IPS-11a (cell line): Measurements from ENCODE around the gene SRPK1.

Experiments
- H3K4me3 ChIP-seq: one replicate; pipeline ENCODE4 v1.5.1; 2013; ENCODE audit warnings: low read depth, low read length, control low read depth

Gene SRPK1

DNA sequence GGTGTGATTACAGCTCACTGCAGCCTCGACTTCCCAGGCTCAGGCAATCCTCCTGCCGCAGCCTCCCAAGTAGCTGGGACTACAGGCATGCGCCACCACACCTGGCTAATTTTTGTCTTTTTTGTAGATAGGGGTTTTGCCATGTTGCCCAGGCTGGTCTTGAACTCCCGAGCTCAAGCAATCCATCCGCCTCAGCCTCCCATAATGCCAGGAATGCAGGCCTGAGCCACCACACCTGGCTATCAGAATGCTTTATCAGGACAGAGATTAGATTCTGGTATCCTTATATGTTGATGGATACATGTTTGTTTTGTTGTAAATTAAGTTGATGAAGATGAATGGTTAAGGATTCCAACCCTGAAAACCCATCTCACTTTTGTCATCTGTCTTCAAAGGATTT is 91.6 kb downstream of the SRPK1 start:
- no peak overlapping the region for H3K4me3 ChIP-seq

DNA sequence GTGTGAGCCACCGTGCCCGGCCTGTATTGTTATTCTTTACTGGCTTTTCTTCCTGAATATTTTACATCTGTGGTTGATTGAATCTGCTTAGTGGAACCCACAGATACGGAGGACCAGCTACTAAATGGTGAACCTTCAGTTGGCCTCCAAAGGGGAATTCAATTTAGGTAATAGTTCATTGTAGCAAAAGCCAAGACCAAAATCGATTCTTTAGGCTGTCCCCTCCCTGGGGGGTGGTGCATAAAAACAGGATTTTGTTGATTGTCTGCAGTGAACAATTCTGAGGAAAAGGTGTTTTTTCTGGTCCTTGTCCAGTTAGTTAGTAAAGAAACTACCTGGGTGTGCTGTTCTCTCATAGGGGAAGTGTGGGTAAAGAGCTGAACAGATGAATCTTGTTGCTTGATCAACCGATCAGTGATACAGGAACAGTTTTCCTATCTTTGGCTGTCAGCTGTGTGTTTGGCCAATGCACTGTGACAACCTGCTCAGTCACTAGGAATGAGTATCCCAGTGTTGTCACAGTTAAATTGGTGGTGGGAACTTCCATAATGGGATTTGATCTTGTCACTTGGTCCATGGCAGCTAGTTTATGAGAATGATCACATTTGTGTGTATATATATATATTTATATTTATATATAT is 96.2 kb downstream of the SRPK1 start:
- no peak overlapping the region for H3K4me3 ChIP-seq

DNA sequence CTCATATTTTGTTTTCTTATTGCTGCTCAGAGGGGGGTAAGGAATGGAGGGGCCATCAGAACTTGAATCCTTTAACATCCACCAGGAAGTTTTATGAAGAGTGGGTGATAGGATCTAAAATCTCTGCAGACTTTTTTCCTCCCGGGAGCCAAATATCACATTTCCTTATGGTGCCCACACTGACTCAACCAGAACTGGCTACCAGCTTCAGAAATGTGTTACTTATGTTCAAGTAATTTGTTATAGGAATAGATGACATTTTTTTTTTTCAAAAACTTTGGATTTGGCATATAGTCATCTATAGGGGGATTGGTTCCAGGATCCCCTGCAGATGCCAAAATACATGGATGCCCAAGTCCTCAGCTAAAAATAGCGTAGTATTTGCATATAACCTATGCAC is 97.3 kb downstream of the SRPK1 start:
- H3K4me3 ChIP-seq = no peak overlapping the region

GRCh38 chr6:35817515-35817914 is 103.4 kb downstream of the SRPK1 start:
- H3K4me3 ChIP-seq = peak overlapping the region; percentile 1

DNA sequence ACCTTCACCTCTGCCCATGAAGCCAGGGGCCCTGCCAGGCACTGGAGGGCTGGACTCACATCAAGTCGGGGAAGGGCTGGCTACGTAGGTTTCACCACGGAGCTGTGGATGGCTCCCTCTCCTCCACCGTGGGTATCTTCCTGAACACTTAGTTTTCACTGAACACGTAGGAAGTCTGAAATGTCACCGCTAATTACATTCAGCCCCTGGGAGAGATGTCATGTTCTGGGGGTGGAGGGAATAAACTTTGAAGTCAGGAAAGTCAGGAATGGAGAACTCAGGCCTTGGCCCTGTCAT is 109.3 kb downstream of the SRPK1 start:
- H3K4me3 ChIP-seq = no peak overlapping the region

GRCh38 chr6:35810971-35811698 is 109.8 kb downstream of the SRPK1 start:
- H3K4me3 ChIP-seq = no peak overlapping the region

- H3K4me3 ChIP-seq = no peak overlapping the region
Observed at GRCh38 chr6:35809809-35810208, 111.1 kb downstream of the SRPK1 start.

GRCh38 chr6:35808688-35809087 is 112.2 kb downstream of the SRPK1 start:
- no peak overlapping the region for H3K4me3 ChIP-seq

DNA sequence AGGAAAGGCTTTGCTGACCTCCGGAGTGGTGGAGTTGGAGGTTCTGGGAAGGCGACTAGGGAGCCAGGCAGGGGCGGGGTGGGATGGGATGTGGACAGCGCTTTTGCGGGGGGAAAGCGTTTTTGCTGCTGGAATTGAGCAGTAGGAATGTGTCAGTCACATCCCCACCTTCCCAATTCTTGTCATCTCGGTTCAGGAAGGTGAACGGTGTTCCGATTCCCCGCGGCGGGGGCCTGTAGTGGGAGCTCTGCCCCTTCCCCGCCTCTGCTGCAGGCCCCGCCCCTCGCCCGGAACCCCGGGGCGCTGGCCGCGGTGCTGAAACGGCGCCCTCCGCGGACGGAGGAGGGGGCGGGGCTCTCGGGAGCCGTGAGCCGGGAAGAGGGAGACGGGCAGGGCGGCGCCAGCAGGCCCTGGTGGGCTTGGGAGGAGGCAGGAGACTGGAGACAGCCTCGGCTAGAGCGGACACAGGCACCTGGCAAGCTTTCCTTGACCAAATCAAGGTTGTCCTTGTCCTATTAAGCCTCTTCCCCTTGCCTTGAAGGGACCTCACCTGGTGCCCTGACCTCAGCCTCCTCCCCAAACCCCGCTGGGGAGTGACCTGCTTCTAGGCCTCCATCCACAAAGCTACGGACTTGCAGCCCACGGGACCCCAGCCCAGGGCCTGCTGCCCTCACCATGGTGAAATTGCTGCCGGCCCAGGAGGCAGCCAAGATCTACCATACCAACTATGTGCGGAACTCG is 115.7 kb downstream of the SRPK1 start, which contains the start of gene LHFPL5:
LHFPL5 (plus strand) TSS at position 357 of the 741 bp plus-strand sequence; CDS start at position 676, 319 bp downstream.
- peak within 1 kb of the TSS; percentile 63 for H3K4me3 ChIP-seq

- H3K4me3 ChIP-seq = no peak overlapping the region
Observed at GRCh38 chr6:35801148-35801547, 119.8 kb downstream of the SRPK1 start.

DNA sequence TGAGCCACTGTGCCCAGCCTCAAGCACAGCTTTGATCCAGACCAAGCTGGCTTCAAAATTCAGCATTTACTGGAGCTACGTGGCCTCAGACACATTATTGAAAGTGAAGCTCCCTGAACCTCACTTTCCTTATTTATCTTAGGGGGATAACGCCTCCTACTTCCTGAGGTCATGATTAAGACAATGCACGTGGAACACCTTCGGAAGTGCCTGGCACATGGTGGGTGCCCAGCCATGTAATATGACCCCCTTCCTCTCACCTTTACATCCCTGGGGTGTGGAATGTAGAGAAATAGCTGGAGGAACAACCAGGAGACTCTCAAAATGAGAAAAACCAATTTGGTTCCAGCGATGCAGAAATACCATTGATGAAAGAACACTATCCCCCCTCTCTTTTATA is 122.2 kb downstream of the SRPK1 start:
- H3K4me3 ChIP-seq = no peak overlapping the region

DNA sequence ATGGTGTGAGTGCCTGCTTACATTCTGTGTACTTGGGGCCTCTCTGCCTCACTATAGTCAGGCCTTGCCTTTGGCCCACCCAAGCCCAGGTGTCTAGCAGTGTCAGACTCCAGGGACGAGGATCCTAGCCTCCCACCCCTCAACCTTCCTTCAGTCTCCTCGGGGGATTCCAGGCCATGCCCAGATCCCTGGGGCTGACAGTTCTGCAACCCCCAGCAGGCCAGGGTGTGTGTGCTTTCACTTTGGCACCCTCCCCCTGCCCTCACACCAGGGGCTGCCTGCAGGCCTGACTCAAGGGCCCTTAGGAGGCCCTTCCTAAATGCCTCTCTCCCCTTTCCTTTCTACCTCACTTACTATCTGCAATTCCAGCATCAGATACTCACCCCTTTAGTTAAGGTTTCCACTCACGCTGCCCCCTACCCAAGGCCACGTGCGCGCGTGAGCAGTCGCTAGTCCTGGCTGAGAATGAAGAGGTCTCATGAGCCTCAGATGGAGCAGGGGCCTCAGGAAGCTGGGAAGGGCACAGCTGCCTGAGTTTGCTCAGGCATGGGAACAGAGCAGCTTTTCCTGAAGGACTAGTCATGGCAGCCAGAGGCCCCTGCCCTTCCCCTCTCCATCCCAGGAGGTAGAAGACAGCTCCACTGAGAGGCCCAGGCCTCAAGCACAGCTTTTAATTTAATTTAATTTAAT is 122.9 kb downstream of the SRPK1 start:
- no peak overlapping the region for H3K4me3 ChIP-seq

GRCh38 chr6:35796236-35796635 is 124.7 kb downstream of the SRPK1 start:
- no peak overlapping the region for H3K4me3 ChIP-seq

DNA sequence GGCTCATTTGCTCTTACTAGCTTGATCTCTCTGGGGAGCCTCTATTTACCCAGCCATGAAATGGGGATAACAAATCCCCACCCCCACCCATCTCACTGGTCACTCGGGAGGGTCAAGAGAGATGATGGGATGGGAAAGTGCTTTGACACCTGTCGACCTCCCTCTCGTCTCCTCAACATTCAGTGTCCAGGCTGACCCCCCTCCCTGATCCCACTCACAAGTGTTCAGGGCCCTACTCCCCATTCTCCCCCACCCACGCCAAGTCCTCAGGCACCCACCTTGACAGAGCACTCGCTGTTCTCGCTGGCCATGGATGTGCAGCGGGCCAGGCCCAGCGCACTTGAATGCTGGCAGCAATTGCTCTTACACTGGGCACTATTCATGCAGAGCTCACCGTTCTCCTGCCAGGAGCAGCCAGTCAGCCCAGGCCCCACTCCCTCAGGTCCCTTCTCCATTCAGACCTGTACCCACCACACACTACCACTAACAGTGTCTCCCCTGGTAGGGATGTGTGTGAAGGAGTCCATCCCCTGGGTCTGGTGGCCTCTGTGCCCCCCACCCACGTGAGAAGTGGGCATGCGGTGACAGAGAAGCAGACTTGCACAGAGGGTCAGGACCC is 125.3 kb downstream of the SRPK1 start:
- no peak overlapping the region for H3K4me3 ChIP-seq

DNA sequence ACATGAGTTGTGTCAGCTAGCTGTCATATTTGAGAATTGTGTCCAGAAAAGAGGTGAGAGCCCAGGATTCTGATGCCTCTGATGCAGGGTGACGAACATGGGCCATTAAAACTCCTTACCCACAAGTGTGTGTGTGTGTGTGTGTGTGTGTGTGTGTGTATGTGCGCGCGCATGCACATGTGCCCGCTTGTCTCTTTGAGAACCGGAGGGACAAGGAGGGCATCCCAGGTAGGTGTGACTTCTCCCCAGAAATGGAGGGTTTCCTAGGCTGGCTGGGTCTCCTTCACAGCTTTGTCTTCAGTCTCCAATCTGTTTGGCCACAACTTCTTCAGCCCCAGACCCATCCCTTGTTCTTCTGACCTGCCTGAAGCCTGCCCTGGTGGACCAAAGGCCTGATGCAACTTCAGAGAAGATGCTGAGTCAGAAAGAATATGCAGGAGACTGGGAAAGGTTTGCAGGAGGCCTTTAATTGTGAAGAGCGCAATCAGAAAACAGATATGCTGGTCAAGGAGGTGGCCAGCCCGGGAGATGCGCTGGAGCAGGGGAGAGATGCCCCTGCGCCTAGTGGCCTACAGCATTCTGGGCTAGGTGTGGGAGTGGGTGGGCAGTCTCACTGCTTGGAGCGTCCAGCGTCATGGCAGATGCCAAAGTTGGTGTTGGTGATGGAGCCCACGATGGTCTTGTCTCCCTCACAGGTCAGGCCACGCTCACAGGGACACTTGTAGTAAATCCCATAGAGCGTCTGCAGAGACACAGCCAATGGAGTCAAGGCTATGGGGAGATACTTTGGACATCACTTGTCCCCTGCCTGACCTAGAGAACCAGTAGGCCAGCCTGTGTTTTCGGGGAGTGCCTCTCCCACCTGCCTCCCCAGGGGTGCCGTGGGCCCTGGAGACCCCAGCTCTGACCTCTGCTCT is 126.1 kb downstream of the SRPK1 start:
- H3K4me3 ChIP-seq = no peak overlapping the region

GRCh38 chr6:35790683-35791082 is 130.2 kb downstream of the SRPK1 start:
- H3K4me3 ChIP-seq = no peak overlapping the region

- H3K4me3 ChIP-seq = no peak overlapping the region
Observed at GRCh38 chr6:35788423-35788982, 132.4 kb downstream of the SRPK1 start.

DNA sequence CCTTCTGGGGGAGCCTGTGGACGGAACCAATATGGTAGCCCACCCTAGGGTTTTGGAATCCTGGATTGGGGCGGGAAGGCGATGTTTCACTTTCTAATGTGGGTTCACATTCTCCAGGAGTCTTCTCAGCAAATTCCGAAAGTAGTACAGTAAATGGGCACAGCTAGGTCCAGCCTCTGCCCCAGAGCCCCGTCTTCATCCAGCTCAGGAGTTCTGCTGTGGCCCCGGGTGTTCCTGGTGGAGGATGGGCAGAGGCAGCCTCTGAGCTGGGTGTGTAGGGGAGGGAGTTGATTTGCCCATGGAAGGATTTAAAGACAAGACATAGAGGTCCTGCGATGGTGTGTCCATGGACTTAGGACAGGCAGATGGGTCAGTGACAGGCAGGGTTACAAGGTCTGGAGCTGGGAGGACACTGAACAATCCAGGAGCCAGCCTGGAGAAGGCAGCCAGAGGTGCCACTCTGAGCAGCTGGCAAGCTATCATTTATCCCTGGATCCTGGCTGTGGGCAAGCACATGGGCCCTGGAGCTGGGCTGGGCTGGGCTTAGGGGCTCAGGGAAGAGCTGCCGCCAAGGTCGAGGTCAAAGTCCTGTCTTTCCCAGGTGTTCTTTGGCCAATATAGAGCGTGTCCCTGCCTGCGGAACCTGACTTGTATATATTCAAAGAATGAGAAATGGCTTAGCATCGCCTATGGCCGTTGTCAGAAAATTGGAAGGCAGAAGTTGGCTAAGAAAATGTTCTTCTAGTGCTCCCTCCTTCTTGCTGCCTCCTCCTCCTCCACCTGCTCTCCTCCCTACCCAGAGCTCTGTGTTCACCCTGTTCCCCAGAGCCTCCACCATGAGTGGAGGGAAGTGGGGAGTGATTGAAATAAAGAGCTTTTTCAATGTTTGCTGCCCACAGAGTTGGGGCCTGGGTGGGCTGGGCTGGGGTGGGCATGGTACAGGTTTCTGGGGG is 133.4 kb downstream of the SRPK1 start:
- H3K4me3 ChIP-seq = no peak overlapping the region

GRCh38 chr6:35786810-35787209 is 134.1 kb downstream of the SRPK1 start:
- H3K4me3 ChIP-seq = no peak overlapping the region
